ENCODE results near the gene DAW1.

DAW1 gene, protein sequence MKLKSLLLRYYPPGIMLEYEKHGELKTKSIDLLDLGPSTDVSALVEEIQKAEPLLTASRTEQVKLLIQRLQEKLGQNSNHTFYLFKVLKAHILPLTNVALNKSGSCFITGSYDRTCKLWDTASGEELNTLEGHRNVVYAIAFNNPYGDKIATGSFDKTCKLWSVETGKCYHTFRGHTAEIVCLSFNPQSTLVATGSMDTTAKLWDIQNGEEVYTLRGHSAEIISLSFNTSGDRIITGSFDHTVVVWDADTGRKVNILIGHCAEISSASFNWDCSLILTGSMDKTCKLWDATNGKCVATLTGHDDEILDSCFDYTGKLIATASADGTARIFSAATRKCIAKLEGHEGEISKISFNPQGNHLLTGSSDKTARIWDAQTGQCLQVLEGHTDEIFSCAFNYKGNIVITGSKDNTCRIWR

DNA sequence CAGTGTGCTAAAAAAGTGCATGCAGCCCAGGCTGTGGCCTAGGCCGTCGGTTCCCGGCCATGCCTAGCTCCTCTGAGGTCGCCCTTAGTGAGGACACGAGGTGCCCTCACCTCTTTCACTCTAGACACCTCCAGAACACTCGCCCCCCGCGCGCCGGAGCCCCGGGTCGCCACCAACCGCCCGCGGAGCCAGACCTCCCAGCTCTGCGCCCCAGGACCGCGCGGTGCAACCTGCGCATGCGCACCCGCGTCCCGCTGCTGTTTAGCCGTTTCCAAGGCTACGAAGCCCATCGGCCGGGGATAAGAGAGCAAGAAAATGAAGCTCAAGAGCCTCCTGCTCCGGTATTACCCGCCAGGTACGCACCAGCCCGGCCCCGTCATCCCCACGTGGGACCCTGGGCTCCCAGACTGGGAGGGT, at the start of gene DAW1:
DAW1 (plus strand) TSS at position 257 of the 417 bp plus-strand sequence; CDS start at position 316, 59 bp downstream.
- no peak for DNase-seq (ENCODE audit: low read depth, low spot score)
- 0 out of 2 replicates have a peak within 1 kb of the TSS, but pooled peaks have one; percentile 27 for H3K4me3 ChIP-seq
- TF ChIP-seq FOXP2 (optimal IDR thresholded peaks at IDR 0.05; ENCODE audit: control extremely low read depth, extremely low read length, insufficient read depth) (no peak), POLR2AphosphoS5 (IDR thresholded peaks at IDR 0.05; ENCODE audit: borderline replicate concordance, low read depth, low read length) (no peak), EZH2 (IDR thresholded peaks at IDR 0.05) (no peak)
- H3K9me3 ChIP-seq (ENCODE audit: low read depth, low read length) = no peaks in the 10 kb centered on the region
- H3K36me3 ChIP-seq (ENCODE audit: insufficient read depth, low read length) = no peaks in the 10 kb centered on the region
- no peak within 1 kb of the TSS for H3K9ac ChIP-seq (ENCODE audit: insufficient read length)
- no peak within 1 kb of the TSS for H3K27ac ChIP-seq

DNA sequence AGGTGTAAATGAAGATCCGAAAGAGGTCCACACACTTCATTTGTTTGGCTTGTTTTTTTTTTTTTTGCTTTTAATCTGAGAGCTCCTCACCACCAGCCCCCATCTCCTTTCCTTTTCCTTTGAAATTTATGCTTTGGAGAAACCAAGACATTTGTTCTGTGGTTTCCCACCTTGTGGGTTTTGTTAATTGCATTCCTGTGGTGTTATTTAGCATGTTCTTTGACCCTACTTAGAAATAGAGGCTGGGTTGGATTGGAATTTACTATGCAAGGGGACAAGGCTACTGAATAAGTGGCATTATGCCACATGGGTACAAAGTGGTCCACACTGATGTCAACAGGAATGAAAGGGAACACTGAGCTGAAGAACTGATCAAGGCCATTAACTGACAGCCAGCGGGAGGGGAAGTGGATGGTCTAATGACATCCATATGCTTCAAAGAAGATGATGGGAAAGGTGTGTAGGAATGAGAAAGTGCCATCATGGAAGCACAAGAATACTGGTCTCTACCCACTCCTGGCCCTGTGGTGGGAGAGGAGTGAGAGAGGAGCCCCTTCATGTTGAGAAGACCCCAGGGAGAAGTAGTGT, 48.9 kb upstream of the DAW1 start:
- Histone ChIP-seq H3K27ac (no peak overlapping the region), H3K9ac (ENCODE audit: insufficient read length) (no peak overlapping the region), H3K9me3 (ENCODE audit: low read depth, low read length) (no peaks in the 10 kb centered on the region), H3K4me3 (no peak overlapping the region), H3K36me3 (ENCODE audit: insufficient read depth, low read length) (no peaks in the 10 kb centered on the region)
- no peak for DNase-seq (ENCODE audit: low read depth, low spot score)
- TF ChIP-seq POLR2AphosphoS5 (IDR thresholded peaks at IDR 0.05; ENCODE audit: borderline replicate concordance, low read depth, low read length) = no peak
- no peak for TF ChIP-seq EZH2 (IDR thresholded peaks at IDR 0.05)
- no peak for TF ChIP-seq FOXP2 (optimal IDR thresholded peaks at IDR 0.05; ENCODE audit: control extremely low read depth, extremely low read length, insufficient read depth)

DNA sequence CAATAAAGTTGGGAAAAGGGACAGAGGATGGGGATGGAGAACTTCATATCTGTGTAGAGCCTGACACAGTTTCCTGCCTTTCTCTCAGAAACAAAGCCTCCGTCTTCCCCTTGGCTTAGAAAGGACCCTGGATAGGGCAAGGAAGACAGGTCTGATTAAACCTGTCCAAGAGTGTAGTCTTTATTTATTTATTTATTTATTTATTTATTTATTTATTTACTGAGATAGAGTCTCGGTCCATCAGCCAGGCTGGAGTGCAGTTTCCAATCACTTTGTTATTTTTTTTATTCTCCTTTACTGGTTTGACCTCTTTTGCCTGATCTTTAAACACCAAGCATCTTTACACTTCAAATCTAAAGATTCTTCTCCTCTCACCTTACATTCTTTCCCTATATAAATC, 47.5 kb upstream of the DAW1 start:
- TF ChIP-seq FOXP2 (optimal IDR thresholded peaks at IDR 0.05; ENCODE audit: control extremely low read depth, extremely low read length, insufficient read depth) (no peak), POLR2AphosphoS5 (IDR thresholded peaks at IDR 0.05; ENCODE audit: borderline replicate concordance, low read depth, low read length) (no peak), EZH2 (IDR thresholded peaks at IDR 0.05) (no peak)
- no peak for DNase-seq (ENCODE audit: low read depth, low spot score)
- no peak overlapping the region for H3K4me3 ChIP-seq
- H3K9ac ChIP-seq (ENCODE audit: insufficient read length) = no peak overlapping the region
- H3K27ac ChIP-seq = no peak overlapping the region
- no peaks in the 10 kb centered on the region for H3K9me3 ChIP-seq (ENCODE audit: low read depth, low read length)
- H3K36me3 ChIP-seq (ENCODE audit: insufficient read depth, low read length) = no peaks in the 10 kb centered on the region

DNA sequence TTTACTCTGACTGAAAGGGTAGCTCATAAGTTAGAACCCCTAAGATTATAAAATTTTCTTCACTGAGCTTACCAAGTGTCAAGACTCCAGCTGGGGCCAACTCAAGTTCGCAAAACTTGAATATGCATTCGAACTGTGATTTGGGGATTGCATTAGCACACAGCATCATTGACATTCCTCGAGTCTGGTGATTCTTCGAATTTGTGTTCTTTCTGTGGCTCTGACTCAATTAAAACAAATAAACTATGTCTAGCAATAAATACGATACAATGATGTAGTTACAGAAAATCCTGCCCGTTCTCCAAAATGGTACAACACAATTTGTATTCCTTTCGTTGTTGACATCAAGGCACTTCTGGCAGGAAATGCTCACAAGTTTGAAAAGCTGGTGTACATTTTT, 46.7 kb upstream of the DAW1 start:
- TF ChIP-seq FOXP2 (optimal IDR thresholded peaks at IDR 0.05; ENCODE audit: control extremely low read depth, extremely low read length, insufficient read depth) = no peak
- TF ChIP-seq POLR2AphosphoS5 (IDR thresholded peaks at IDR 0.05; ENCODE audit: borderline replicate concordance, low read depth, low read length) = no peak
- TF ChIP-seq EZH2 (IDR thresholded peaks at IDR 0.05) = no peak
- H3K36me3 ChIP-seq (ENCODE audit: insufficient read depth, low read length) = no peaks in the 10 kb centered on the region

DNA sequence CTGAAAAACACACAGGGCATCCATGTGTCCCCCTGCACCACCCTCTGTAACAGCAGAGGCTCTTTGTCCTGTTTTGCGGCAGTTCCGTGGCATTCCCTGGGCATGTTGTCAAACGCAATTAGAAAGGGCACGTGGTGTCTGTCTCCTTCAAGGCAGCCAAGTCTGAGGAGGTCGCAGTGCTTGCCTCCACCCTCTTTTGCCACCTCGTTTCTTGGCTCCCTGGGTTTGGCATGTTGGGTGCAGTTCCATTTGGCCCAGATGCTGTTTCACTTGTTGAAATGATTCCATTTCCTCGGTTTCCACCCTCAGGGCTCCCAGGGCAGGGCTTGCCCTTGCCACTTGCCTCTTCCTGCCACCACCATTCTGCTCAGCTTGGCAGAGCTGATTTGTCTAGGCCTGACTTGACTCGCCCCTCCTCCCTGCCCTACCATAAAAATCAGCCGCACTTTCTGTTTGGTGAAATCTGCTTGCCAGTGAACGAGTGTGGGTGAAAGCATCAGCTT, 45.4 kb upstream of the DAW1 start:
- H3K27ac ChIP-seq = no peak overlapping the region
- no peaks in the 10 kb centered on the region for H3K9me3 ChIP-seq (ENCODE audit: low read depth, low read length)
- no peak overlapping the region for H3K9ac ChIP-seq (ENCODE audit: insufficient read length)
- TF ChIP-seq EZH2 (IDR thresholded peaks at IDR 0.05) = no peak
- H3K36me3 ChIP-seq (ENCODE audit: insufficient read depth, low read length) = no peaks in the 10 kb centered on the region
- H3K4me3 ChIP-seq = no peak overlapping the region
- no peak for DNase-seq (ENCODE audit: low read depth, low spot score)

More for the DNA sequence above, 46.7 kb upstream of the DAW1 start:
- H3K4me3 ChIP-seq = no peak overlapping the region
- DNase-seq (ENCODE audit: low read depth, low spot score) = no peak
- H3K9ac ChIP-seq (ENCODE audit: insufficient read length) = no peak overlapping the region
- no peaks in the 10 kb centered on the region for H3K9me3 ChIP-seq (ENCODE audit: low read depth, low read length)
- H3K27ac ChIP-seq = no peak overlapping the region

DNA sequence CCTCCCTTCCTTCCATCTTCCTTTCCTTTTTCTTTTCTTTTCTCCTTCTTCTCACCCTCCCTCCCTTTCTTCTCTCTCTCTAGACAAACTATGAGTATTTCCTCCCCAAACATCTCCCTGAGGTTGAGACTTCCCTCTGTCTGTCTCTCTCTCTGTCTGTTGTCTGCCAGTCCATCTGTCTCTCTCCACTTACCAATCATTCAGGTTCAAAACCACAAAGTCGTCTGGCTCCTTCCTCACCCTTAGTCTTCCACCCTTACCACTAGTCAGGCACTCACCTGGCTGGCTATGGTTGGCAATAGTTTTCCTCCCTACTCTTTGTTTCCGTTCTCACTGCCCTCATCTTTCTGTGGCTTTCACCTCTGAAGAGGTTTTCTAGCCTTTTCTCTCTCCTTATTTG, 44.9 kb upstream of the DAW1 start:
- Histone ChIP-seq H3K9ac (ENCODE audit: insufficient read length) (no peak overlapping the region), H3K4me3 (no peak overlapping the region), H3K9me3 (ENCODE audit: low read depth, low read length) (no peaks in the 10 kb centered on the region), H3K27ac (no peak overlapping the region), H3K36me3 (ENCODE audit: insufficient read depth, low read length) (no peaks in the 10 kb centered on the region)
- DNase-seq (ENCODE audit: low read depth, low spot score) = no peak
- no peak for TF ChIP-seq EZH2 (IDR thresholded peaks at IDR 0.05)
- TF ChIP-seq POLR2AphosphoS5 (IDR thresholded peaks at IDR 0.05; ENCODE audit: borderline replicate concordance, low read depth, low read length) = no peak
- TF ChIP-seq FOXP2 (optimal IDR thresholded peaks at IDR 0.05; ENCODE audit: control extremely low read depth, extremely low read length, insufficient read depth) = no peak

DNA sequence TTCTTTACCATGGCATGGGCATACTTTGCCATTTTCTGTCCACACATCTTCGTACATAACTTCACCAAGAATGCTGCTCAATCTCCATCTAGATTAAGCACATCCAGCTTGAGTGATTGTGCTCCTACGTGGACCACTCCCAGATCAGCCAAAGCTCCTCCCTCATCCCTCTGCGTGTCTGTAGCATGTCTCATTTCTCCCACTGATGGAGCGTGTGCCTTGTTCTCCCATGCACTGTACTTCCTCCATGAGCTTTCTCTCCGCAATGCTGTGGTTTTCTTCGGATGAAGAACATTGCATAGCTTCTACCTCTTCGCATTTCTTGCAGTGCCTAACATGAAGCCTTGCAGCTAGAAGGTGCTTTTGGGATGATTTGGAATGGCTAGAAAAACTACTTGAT, 44.3 kb upstream of the DAW1 start:
- H3K9ac ChIP-seq (ENCODE audit: insufficient read length) = no peak overlapping the region
- no peaks in the 10 kb centered on the region for H3K36me3 ChIP-seq (ENCODE audit: insufficient read depth, low read length)
- TF ChIP-seq FOXP2 (optimal IDR thresholded peaks at IDR 0.05; ENCODE audit: control extremely low read depth, extremely low read length, insufficient read depth) (no peak), EZH2 (IDR thresholded peaks at IDR 0.05) (no peak), POLR2AphosphoS5 (IDR thresholded peaks at IDR 0.05; ENCODE audit: borderline replicate concordance, low read depth, low read length) (no peak)
- no peaks in the 10 kb centered on the region for H3K9me3 ChIP-seq (ENCODE audit: low read depth, low read length)
- no peak for DNase-seq (ENCODE audit: low read depth, low spot score)
- H3K4me3 ChIP-seq = no peak overlapping the region
- no peak overlapping the region for H3K27ac ChIP-seq

DNA sequence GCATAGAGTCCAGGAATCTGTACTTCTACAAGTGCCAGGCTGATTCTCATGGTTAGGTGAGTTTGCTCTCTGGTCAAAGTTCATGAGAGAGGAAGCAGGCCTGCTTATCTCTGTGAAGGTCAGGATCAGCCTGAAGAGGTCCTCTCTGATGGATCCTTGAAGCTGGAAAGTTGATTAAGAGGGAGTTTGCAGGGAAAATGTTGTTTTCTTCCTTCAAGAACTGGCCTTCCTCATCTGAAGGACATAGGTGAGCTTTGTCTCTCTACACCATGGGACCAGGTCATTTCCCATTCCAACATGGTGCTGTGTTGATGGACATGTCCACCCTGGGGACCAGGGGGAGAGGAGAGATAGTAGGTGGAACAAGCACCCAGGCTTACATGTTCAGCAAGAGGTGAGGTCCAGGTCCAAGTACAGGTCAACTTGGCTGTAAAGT, 42.9 kb upstream of the DAW1 start:
- Histone ChIP-seq H3K9me3 (ENCODE audit: low read depth, low read length) (no peaks in the 10 kb centered on the region), H3K9ac (ENCODE audit: insufficient read length) (no peak overlapping the region), H3K27ac (no peak overlapping the region), H3K36me3 (ENCODE audit: insufficient read depth, low read length) (no peaks in the 10 kb centered on the region), H3K4me3 (no peak overlapping the region)
- no peak for DNase-seq (ENCODE audit: low read depth, low spot score)
- TF ChIP-seq EZH2 (IDR thresholded peaks at IDR 0.05) (no peak), FOXP2 (optimal IDR thresholded peaks at IDR 0.05; ENCODE audit: control extremely low read depth, extremely low read length, insufficient read depth) (no peak), POLR2AphosphoS5 (IDR thresholded peaks at IDR 0.05; ENCODE audit: borderline replicate concordance, low read depth, low read length) (no peak)
